B cell (primary cell): ENCODE measurements around the gene ASAH2B.
"Not testable (repeated sequence)": the region's sequence is repeated elsewhere in the genome, so short reads cannot be mapped to it uniquely, and the experiment has no call there.

Experiments
- CTCF ChIP-seq: fragments of 200-600 bp; IDR thresholded peaks from one replicate; pipeline ENCODE4 v1.8.0; 2022; ENCODE audit warnings: antibody characterized with exemption, mild to moderate bottlenecking
- EZH2 ChIP-seq: IDR thresholded peaks from 2 replicates; pipeline ENCODE4 v1.6.1; 2012; ENCODE audit warnings: borderline replicate concordance, low read depth, mild to moderate bottlenecking, moderate library complexity, low read length; ENCODE audit not compliant: insufficient read depth, poor library complexity, severe bottlenecking

GRCh38 chr10:50787962-50788361, 48.2 kb downstream of the ASAH2B start:
- not testable (repeated sequence) for TF ChIP-seq CTCF, EZH2
